Left ventricle myocardium inferior (tissue), 1 donor: ENCODE results near the gene NHP2. TPM values are rescaled to one million over a fixed set of nuclear protein-coding genes. Genes with fewer than 3 reads are reported as not detected.

Source experiments
- DNase-seq: peaks from one replicate; pipeline ENCODE4 v3.0.0-alpha.2; 2020
- H3K27ac ChIP-seq: fragments of 200-600 bp; replicated peaks from 2 replicates; pipeline ENCODE4 v1.8.0; 2021
- H3K27me3 ChIP-seq: fragments of 200-600 bp; 2 replicates; pipeline ENCODE4 v1.8.0; 2021; ENCODE audit warnings: low read depth
- H3K36me3 ChIP-seq: fragments of 200-600 bp; 2 replicates; pipeline ENCODE4 v1.8.0; 2021
- H3K4me1 ChIP-seq: fragments of 200-600 bp; 2 replicates; pipeline ENCODE4 v1.8.0; 2021
- H3K4me3 ChIP-seq: fragments of 200-600 bp; 2 replicates; pipeline ENCODE4 v1.8.0; 2021; ENCODE audit warnings: mild to moderate bottlenecking, moderate library complexity
- H3K9me3 ChIP-seq: fragments of 200-600 bp; replicated peaks from 2 replicates; pipeline ENCODE4 v1.8.0; 2021
- intact Hi-C: fragments of 100-400 bp; cut with micrococcal nuclease; formaldehyde crosslinking; loops from one replicate; pipeline ENCODE4 v1.11.0; 2022
- total RNA-seq: library from RNA; stranded (reverse); fragmentation: NEBNext Ultra II Directional; extraction: Animal tissue kit (Norgen Biotek cat#: 25700); gene quantifications from one replicate; pipeline ENCODE4 v1.2.1, GENCODE V29; 2021
- TF ChIP-seq, protein P1 (sequence below): fragments of 200-600 bp; IDR thresholded peaks from 2 replicates; pipeline ENCODE4 v1.8.0; 2021; ENCODE audit warnings: antibody characterized with exemption, mild to moderate bottlenecking, borderline replicate concordance
- donor health status: DM: no; HTN: yes; CAD: no; lungs with severe emphysema.

The NHP2 gene
- total RNA-seq, 1 donor from 2014 or later = 78.1 TPM

- TF ChIP-seq, protein P1, sequence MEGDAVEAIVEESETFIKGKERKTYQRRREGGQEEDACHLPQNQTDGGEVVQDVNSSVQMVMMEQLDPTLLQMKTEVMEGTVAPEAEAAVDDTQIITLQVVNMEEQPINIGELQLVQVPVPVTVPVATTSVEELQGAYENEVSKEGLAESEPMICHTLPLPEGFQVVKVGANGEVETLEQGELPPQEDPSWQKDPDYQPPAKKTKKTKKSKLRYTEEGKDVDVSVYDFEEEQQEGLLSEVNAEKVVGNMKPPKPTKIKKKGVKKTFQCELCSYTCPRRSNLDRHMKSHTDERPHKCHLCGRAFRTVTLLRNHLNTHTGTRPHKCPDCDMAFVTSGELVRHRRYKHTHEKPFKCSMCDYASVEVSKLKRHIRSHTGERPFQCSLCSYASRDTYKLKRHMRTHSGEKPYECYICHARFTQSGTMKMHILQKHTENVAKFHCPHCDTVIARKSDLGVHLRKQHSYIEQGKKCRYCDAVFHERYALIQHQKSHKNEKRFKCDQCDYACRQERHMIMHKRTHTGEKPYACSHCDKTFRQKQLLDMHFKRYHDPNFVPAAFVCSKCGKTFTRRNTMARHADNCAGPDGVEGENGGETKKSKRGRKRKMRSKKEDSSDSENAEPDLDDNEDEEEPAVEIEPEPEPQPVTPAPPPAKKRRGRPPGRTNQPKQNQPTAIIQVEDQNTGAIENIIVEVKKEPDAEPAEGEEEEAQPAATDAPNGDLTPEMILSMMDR = no peak
- H3K9me3 ChIP-seq = peaks cover 6% of the 10 kb centered on the region
- H3K27me3 ChIP-seq = peaks cover 33% of the 10 kb centered on the region
These were observed 44.7 kb downstream of the NHP2 start for GRCh38 chr5:178108966-178109365.

DNA sequence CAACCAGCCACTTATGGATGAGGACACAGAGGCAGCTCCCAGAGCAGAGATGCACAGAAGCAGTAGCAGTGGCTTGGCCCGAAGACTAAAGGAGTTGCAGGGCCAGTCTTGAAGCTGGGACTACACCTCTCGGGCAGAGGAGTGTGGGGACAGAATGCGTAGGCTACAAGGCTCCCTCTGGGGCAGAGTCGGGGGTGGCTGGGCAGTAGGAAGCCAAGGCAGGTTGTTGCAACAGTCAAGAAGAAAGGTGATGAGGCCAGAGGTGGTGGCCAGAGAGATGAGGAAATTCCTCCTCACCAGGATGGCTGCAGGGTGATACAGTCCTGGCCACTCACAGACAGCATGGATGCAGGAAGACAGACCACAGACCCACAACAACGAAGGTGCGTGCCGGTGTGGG is 45.2 kb downstream of the NHP2 start:
- TF ChIP-seq, protein P1 = no peak
- intact Hi-C loops = no loop called here
- Histone ChIP-seq H3K27ac (no peak overlapping the region), H3K4me1 (peaks cover 5% of the 10 kb centered on the region), H3K9me3 (peaks cover 6% of the 10 kb centered on the region), H3K36me3 (no peaks in the 10 kb centered on the region), H3K27me3 (peaks cover 28% of the 10 kb centered on the region), H3K4me3 (no peak overlapping the region)
- DNase-seq = no peak

More at GRCh38 chr5:178108966-178109365, 44.7 kb downstream of the NHP2 start:
- DNase-seq = no peak
- no peak overlapping the region for H3K27ac ChIP-seq
- peaks cover 10% of the 10 kb centered on the region for H3K4me1 ChIP-seq
- intact Hi-C loops = no loop called here
- H3K36me3 ChIP-seq = no peaks in the 10 kb centered on the region
- H3K4me3 ChIP-seq = no peak overlapping the region

GRCh38 chr5:178107756-178108310 is 45.9 kb downstream of the NHP2 start:
- TF ChIP-seq, protein P1 = no peak
- Histone ChIP-seq H3K9me3 (peaks cover 6% of the 10 kb centered on the region), H3K4me3 (no peak overlapping the region), H3K4me1 (peaks cover under 1% of the 10 kb centered on the region), H3K36me3 (no peaks in the 10 kb centered on the region), H3K27me3 (peaks cover 22% of the 10 kb centered on the region), H3K27ac (no peak overlapping the region)
- no peak for DNase-seq
- intact Hi-C loops = no loop called here

- no peaks in the 10 kb centered on the region for H3K9me3 ChIP-seq
- TF ChIP-seq, protein P1 = no peak
- H3K4me1 ChIP-seq = no peaks in the 10 kb centered on the region
- peaks cover 13% of the 10 kb centered on the region for H3K27me3 ChIP-seq
- intact Hi-C loops = no loop called here
- no peak for DNase-seq
- H3K4me3 ChIP-seq = no peak overlapping the region
- no peak overlapping the region for H3K27ac ChIP-seq
- H3K36me3 ChIP-seq = no peaks in the 10 kb centered on the region
These were observed 47.0 kb downstream of the NHP2 start for GRCh38 chr5:178106556-178107239.

- H3K36me3 ChIP-seq = no peaks in the 10 kb centered on the region
- H3K27ac ChIP-seq = no peak overlapping the region
- H3K4me1 ChIP-seq = no peaks in the 10 kb centered on the region
- H3K4me3 ChIP-seq = no peak overlapping the region
- peaks cover 7% of the 10 kb centered on the region for H3K27me3 ChIP-seq
- TF ChIP-seq, protein P1 = no peak
- intact Hi-C loops = no loop called here
- DNase-seq = no peak
- H3K9me3 ChIP-seq = no peaks in the 10 kb centered on the region
These were observed 47.6 kb downstream of the NHP2 start for GRCh38 chr5:178106086-178106485.
